Loucy (cell line): Measurements from ENCODE around the gene PLSCR4.

Source experiments
- EZH2phosphoT487 ChIP-seq: fragments of 200-600 bp; IDR thresholded peaks from 2 replicates; pipeline ENCODE4 v1.6.1; 2018; ENCODE audit warnings: antibody characterized with exemption, mild to moderate bottlenecking, moderate library complexity, borderline replicate concordance
- TF ChIP-seq, protein P1 (sequence below): fragments of 200-600 bp; sonication (generic); conservative IDR thresholded peaks from 2 replicates; pipeline ENCODE4 v1.5.1; 2014; ENCODE audit warnings: mild to moderate bottlenecking, antibody characterized with exemption, low read length

DNA sequence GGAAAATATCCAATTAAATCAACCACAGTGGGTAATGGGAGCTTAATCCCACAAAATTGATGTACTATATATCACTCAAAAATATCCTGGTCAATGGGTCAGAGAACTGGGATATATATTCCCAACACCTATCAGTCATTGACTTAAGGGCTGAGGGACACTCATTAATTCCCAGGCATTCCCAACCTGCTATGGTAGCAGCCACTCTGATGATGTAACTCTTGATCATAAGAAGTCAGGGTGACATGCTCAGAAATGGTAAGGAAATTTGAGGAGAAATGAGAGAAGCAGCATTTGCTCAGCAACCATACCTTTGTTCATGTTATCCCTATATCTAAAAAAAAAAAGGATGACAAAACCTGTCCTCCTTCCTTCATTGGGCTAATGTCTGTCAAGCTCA lies 86.8 kb downstream of the PLSCR4 start:
- TF ChIP-seq, protein P1, sequence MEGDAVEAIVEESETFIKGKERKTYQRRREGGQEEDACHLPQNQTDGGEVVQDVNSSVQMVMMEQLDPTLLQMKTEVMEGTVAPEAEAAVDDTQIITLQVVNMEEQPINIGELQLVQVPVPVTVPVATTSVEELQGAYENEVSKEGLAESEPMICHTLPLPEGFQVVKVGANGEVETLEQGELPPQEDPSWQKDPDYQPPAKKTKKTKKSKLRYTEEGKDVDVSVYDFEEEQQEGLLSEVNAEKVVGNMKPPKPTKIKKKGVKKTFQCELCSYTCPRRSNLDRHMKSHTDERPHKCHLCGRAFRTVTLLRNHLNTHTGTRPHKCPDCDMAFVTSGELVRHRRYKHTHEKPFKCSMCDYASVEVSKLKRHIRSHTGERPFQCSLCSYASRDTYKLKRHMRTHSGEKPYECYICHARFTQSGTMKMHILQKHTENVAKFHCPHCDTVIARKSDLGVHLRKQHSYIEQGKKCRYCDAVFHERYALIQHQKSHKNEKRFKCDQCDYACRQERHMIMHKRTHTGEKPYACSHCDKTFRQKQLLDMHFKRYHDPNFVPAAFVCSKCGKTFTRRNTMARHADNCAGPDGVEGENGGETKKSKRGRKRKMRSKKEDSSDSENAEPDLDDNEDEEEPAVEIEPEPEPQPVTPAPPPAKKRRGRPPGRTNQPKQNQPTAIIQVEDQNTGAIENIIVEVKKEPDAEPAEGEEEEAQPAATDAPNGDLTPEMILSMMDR, result no peak
- TF ChIP-seq EZH2phosphoT487, result no peak
